Large intestine (tissue), 3 donors: ENCODE data around the gene TANGO2. TPM values are rescaled to one million over a fixed set of nuclear protein-coding genes. Genes with fewer than 3 reads are reported as not detected.

Source experiments
- DNase-seq, 2 donors: peaks; one replicate each; pipeline versions ENCODE4 v3.0.0 to v3.0.0-alpha.2; 2013
- H3K27ac ChIP-seq: one replicate; pipeline ENCODE4 v1.5.1; 2013; ENCODE audit warnings: low read length
- H3K27me3 ChIP-seq: 2 replicates; pipeline ENCODE4 v1.6.1; 2013; ENCODE audit warnings: low read length; ENCODE audit not compliant: control insufficient read depth, insufficient read depth
- H3K36me3 ChIP-seq: 2 replicates; pipeline ENCODE4 v1.6.1; 2013; ENCODE audit warnings: low read length; ENCODE audit not compliant: control insufficient read depth, insufficient read depth
- H3K4me1 ChIP-seq: one replicate; pipeline ENCODE4 v1.6.1; 2013; ENCODE audit warnings: low read length; ENCODE audit not compliant: control insufficient read depth, insufficient read depth
- H3K4me3 ChIP-seq: one replicate; pipeline ENCODE4 v1.5.1; 2013; ENCODE audit warnings: low read length
- H3K9me3 ChIP-seq: one replicate; pipeline ENCODE4 v1.6.1; 2013; ENCODE audit warnings: mild to moderate bottlenecking, low read depth, low read length, moderate library complexity; ENCODE audit not compliant: control insufficient read depth
- WGBS: methylation state at CpG from one replicate; pipeline ENCODE4 v1.1.5; 2013; ENCODE audit warnings: low lambda C conversion rate; ENCODE audit not compliant: insufficient coverage; 5-methylcytosine and 5-hydroxymethylcytosine counted together
- polyA plus RNA-seq: library from polyadenylated mRNA; unstranded; fragments of 120-200 nt; gene quantifications from one replicate; pipeline ENCODE4 v1.2.1, GENCODE V29; 2013

TANGO2 gene
- polyA plus RNA-seq, 1 donor, result 16.5 TPM

DNA sequence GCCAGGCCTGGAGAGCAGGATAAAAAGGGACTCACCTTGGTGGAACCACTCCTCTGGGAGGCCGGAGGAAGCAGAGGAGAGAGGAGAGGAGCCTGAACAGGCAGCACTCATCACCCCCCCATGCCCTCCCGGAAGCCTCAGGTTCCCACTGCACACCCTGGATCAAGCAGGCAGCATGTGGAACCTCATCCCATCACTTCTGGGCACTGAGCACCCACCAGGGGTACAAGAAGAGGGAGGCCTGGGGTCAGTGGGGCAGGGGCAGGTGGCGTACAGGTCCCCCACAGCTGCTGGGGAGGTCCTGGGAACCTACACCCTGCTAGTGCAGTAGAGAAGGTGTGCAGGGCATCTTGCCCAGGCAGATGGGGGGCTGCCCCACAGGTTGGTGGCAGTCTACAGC is 44.2 kb upstream of the TANGO2 start:
- H3K4me3 ChIP-seq, result no peak overlapping the region
- H3K27me3 ChIP-seq, result no peaks in the 10 kb centered on the region
- no peak overlapping the region for H3K27ac ChIP-seq
- no CpG with 5 or more reads among the region's 3 CpGs for WGBS
- DNase-seq, result no peak
- H3K4me1 ChIP-seq, result peaks cover 11% of the 10 kb centered on the region
- H3K36me3 ChIP-seq, result peaks cover 43% of the 10 kb centered on the region
- peaks cover 4% of the 10 kb centered on the region for H3K9me3 ChIP-seq

DNA sequence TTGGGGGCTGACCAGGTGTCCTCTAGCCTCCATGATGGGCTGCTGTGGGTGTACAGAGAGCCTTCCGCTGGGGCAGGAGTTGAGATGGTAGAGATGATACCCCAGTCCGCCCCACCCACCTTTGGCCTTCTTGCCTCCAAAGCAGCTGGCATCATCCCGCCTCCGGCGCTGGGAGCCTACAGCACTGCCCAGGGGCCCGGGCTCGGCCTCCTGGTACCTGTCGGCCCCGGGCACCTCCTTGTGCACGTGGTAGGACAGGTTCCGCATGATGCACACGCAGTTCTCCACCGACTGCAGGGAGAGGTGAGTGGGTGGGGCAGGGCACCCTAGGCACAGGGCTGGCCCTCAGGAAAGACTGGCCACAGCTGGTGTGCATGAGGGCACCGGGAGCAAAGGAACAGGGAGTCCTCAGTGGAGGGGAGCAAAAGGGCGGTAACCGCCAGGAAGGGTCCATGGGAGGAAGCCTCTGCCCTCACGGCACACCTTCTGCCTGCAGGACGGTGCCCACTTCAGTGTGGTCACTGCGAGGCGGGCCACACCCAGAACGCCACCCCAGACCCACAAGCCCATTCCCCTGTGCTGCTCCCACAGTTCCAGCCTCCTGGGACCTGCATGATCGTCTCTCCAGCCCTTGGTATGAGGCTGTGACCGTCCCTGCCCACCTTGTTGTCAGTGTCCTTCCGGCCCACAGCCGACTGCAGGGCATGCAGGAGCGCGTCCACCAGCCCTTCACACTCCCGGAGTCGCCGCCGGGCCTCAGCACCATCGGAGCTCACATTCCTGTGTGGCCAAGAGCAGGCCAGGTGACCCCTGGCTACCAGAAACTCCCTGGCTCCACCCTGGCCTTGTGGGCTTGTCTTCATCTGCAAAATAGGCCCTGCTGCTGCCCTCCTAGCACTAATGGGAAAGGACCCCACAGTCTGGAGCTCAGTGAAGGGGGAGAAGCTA is 43.3 kb upstream of the TANGO2 start:
- WGBS, result no CpG with 5 or more reads among the region's 32 CpGs
- Histone ChIP-seq H3K27ac (no peak overlapping the region), H3K36me3 (peaks cover 37% of the 10 kb centered on the region)

DNA sequence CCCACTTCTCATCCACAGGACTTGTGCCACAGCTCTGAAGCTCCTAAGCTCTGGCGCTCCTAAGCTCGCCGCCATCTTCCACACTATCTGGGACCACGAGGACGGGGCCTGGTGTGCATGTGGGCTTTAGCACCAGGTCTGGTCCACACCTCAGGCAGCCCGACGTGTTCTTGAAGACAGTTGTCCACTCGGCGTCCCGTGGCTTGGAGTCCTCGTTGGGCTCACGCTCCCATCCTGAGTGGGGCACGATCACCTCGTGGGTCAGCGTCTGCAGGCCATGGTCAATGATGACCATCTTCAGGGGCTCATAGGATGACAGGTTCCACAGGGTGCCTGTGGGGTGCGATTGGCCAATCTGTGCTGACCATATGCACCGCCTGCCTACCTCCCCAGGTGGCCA is 42.2 kb upstream of the TANGO2 start:
- Histone ChIP-seq H3K4me1 (no peaks in the 10 kb centered on the region), H3K36me3 (peaks cover 28% of the 10 kb centered on the region), H3K4me3 (no peak overlapping the region), H3K27ac (no peak overlapping the region), H3K27me3 (no peaks in the 10 kb centered on the region), H3K9me3 (no peaks in the 10 kb centered on the region)
- DNase-seq, result no peak
- 73% methylated on average over 3 of the region's 17 CpGs for WGBS

More for the DNA sequence above, 43.3 kb upstream of the TANGO2 start:
- Histone ChIP-seq H3K27me3 (no peaks in the 10 kb centered on the region), H3K9me3 (peaks cover 4% of the 10 kb centered on the region), H3K4me1 (peaks cover 2% of the 10 kb centered on the region), H3K4me3 (no peak overlapping the region)
- no peak for DNase-seq

DNA sequence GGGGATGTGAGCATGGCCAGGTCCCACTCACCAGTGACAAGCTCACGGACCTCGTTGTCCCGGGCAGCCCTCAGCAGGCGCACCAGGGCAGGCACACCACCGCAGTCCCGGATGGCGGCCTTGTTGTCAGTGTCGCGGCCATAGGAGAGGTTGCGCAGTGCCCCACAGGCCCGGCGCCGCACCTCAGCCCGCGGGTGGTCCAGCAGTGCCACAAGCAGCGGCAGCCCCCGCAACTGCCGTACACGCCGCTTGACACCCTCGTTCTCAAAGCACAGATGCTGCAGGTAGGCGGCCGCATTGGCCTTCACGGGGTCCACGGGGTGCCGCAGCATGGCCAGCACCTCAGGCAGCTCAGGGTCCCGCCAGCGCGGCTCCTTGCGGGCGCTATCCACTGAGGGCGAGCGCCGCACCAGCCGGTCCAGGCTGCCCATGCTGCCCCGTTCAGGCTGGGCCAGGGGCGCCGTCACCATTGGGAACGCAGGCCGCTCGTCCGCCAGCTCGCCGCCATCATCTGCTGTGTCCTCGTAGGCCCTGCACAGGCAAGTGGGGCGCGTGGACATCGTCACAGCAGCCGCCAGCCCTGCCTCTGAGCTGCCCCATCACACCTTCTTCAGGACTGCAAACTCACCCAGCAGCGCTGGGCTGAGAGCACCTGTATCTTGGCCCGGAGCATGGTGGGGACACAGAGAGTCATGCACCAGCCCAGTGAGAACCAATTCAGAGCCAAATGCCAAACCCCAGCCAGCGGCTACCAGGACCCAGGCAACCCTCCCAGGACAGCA is 41.0 kb upstream of the TANGO2 start:
- H3K9me3 ChIP-seq, result no peaks in the 10 kb centered on the region
- DNase-seq, result no peak
- H3K4me3 ChIP-seq, result no peak overlapping the region
- peaks cover 28% of the 10 kb centered on the region for H3K36me3 ChIP-seq
- no peaks in the 10 kb centered on the region for H3K4me1 ChIP-seq
- no peak overlapping the region for H3K27ac ChIP-seq
- WGBS, result 75% methylated on average over 2 of the region's 52 CpGs
- H3K27me3 ChIP-seq, result no peaks in the 10 kb centered on the region

DNA sequence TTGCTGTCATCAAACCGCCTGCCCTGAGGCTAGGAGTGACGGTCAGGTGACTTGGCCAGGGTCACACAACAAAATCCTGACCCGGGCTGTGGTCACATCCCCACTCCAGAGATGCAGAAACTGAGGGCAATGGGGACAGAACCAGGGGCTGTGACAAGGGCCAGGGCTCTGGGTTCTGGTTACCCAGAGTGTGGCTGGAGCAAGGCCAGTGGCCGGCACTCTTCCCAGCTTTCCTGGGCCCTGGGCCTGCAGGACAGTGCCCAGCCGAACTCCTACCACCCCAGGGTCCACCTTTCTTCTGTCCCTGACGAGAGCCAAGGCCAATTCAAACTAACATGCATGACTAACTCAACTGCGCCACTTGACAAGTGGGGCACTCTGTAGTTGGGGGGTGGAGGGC is 40.1 kb upstream of the TANGO2 start:
- H3K9me3 ChIP-seq, result no peaks in the 10 kb centered on the region
- no peak for DNase-seq
- H3K4me3 ChIP-seq, result no peak overlapping the region
- H3K36me3 ChIP-seq, result peaks cover 28% of the 10 kb centered on the region
- H3K4me1 ChIP-seq, result peaks cover 5% of the 10 kb centered on the region
- H3K27ac ChIP-seq, result no peak overlapping the region
- no CpG with 5 or more reads among the region's 7 CpGs for WGBS
- H3K27me3 ChIP-seq, result no peaks in the 10 kb centered on the region

DNA sequence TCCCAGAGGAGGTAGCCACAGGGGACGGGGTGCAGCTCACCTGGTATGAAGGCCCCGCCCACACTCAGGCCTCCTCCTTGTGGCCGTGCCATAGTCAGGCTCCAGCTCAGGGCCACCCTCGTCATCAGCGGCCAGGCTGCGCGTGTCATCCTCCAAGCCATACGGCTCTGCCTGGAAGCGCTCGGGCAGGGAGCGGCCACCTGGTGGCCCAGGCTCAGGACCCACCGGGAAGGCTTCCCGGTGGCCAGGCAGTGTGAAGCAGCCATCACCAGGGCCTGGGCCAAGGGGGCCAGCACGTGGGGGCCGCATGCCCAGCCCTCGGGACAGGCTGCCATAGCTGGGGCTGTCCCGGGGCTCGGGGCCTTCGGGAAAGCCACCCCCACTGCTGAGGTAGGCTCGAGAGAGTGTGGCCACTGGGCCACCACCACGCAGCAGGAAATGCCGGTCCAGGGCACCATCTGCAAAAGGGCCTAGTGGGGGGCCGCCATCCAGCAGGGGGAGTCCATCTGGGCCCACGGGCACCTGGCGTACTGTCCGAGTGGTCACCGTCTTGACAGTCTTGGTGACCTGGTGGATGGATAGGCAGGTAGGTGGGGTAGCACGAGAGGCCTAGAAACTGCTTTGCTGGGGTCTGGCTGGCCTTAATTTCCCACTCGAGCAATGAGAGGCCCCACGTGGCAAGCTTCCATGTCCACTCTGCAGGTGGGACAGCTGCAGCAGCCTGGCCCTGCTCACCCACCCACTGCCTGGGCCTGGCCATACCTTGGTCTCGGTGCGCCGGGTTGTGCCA is 39.5 kb upstream of the TANGO2 start:
- H3K27ac ChIP-seq, result no peak overlapping the region
- no peak overlapping the region for H3K4me3 ChIP-seq
- DNase-seq, result no peak
- H3K4me1 ChIP-seq, result peaks cover 10% of the 10 kb centered on the region
- no CpG with 5 or more reads among the region's 33 CpGs for WGBS
- no peaks in the 10 kb centered on the region for H3K27me3 ChIP-seq
- H3K9me3 ChIP-seq, result no peaks in the 10 kb centered on the region
- peaks cover 28% of the 10 kb centered on the region for H3K36me3 ChIP-seq

DNA sequence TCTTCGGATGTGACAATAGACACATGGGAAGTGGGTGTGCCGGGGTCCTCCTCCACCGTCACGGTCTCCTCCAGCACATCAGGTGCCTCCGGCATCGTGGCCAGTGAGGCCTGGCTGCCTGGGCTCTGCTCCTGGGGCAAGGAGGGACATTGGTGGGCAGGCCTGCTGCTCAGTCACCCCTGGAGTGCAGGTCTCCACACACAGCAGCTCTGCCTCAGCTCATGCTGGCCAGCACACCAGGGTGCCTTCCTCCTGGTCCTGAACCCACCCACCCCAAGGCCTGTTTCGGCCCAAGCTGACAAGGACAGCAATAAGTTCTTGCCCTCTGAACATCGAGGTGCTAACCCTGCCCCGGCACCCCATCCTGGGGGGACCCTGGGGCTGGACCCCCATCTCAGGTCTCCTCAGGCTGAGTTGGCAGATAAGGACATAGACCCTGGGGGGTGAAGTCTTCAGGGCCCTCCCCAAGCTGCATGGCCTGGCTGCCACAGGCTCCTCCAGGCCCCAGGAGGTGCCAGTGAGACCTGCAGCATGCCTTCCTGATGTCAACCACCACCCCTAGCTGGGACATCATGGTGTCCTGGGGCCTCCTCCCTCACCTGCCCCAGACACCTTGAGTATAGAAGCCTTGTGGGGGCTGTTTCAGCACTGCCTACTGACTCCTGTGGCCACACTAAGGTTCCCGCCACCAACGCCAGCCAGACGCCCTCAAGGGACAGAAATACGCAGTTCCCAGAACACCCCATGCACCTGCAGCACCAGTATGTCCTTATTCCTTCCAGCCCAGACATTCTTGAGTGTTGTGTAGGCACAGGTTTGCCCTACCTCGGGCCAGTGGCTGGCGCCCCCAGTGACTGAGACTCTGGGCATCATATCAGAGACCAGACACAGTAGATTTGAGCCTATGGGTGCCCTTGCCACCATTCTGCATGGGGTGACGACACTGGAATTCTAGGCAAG is 38.7 kb upstream of the TANGO2 start:
- H3K27me3 ChIP-seq, result no peaks in the 10 kb centered on the region
- no peak for DNase-seq
- H3K4me3 ChIP-seq, result no peak overlapping the region
- no peak overlapping the region for H3K27ac ChIP-seq
- peaks cover 10% of the 10 kb centered on the region for H3K4me1 ChIP-seq
- WGBS, result no CpG with 5 or more reads among the region's 16 CpGs
- no peaks in the 10 kb centered on the region for H3K9me3 ChIP-seq
- peaks cover 26% of the 10 kb centered on the region for H3K36me3 ChIP-seq

DNA sequence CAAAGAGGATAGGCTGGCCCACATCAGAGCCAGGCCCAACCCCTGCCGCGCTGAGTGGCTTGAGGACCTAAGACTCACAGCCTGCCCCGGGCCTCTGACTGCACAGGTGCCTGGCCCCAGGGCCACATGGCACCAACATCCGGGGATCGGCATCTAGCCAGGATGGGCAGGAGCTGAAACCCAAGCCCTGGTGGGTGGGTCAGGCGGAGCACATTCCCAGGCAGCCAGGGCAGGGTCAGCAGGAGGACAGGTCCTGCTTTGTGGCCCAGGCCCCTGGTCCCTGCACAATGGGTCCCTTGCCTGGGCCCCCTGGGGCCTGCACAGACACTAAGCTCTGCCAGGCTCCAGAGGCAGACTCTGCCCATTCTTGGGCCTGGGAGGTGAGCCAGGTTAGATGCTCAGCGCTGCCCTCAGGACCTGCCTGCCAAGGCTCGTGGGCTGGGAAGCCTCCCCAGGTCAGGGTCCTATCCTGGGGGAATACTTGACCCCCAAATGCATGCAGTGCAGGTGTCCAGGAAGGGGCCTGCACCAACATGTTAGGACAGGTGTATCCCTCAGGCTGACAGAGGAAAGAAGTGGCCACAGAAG is 37.8 kb upstream of the TANGO2 start:
- Histone ChIP-seq H3K27me3 (no peaks in the 10 kb centered on the region), H3K27ac (no peak overlapping the region), H3K36me3 (peaks cover 22% of the 10 kb centered on the region), H3K9me3 (no peaks in the 10 kb centered on the region), H3K4me3 (no peak overlapping the region), H3K4me1 (peaks cover 10% of the 10 kb centered on the region)
- no peak for DNase-seq
- no CpG with 5 or more reads among the region's 8 CpGs for WGBS

DNA sequence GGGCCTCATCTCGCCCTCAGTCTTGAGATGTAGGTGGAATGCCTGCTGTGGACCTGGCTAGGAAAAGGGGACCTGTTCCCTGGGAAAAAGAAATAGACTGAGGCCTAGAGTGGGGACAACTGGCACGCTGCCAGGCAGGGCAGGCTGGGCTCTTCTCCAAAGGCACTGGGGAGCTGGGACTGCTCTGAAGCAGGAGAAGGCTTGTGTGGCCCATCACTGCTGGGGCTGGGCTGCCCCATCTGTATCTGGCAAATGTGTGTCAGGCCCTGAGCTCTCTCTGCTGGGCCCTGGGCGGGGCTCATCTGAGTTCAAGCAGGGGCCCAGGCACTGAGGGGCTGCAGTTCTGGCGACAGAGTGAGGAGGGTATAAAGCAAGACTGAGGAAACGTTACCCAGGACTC is 37.2 kb upstream of the TANGO2 start:
- Histone ChIP-seq H3K27me3 (no peaks in the 10 kb centered on the region), H3K9me3 (no peaks in the 10 kb centered on the region), H3K27ac (no peak overlapping the region), H3K4me3 (no peak overlapping the region), H3K4me1 (peaks cover 10% of the 10 kb centered on the region), H3K36me3 (peaks cover 19% of the 10 kb centered on the region)
- DNase-seq, result no peak
- WGBS, result no CpG with 5 or more reads among the region's 5 CpGs
